ENCODE data around the gene TBX2. TPM values are rescaled to one million over a fixed set of nuclear protein-coding genes. Genes with fewer than 3 reads are reported as not detected.

The TBX2 gene
- total RNA-seq, 1 donor from 2014 or later = not detected

- no peak for DNase-seq (ENCODE audit: low read depth in 2 of 2)
Measured at GRCh38 chr17:61453566-61454380, 54.1 kb downstream of the TBX2 start.

- no peak for DNase-seq (ENCODE audit: low read depth in 2 of 2)
Measured at GRCh38 chr17:61454381-61455323, 55.0 kb downstream of the TBX2 start.

- no peak for DNase-seq (ENCODE audit: low read depth in 2 of 2)
Measured at GRCh38 chr17:61455324-61456060, 55.8 kb downstream of the TBX2 start.

GRCh38 chr17:61456061-61456681, 56.5 kb downstream of the TBX2 start:
- DNase-seq (ENCODE audit: low read depth in 2 of 2) = no peak

- DNase-seq (ENCODE audit: low read depth in 2 of 2) = no peak
Measured at GRCh38 chr17:61456688-61457225, 57.1 kb downstream of the TBX2 start.

GRCh38 chr17:61457226-61457983, 57.8 kb downstream of the TBX2 start:
- DNase-seq (ENCODE audit: low read depth in 2 of 2) = no peak

GRCh38 chr17:61458000-61458399, 58.4 kb downstream of the TBX2 start:
- DNase-seq (ENCODE audit: low read depth in 2 of 2) = no peak

GRCh38 chr17:61458421-61459141, 58.9 kb downstream of the TBX2 start:
- DNase-seq (ENCODE audit: low read depth in 2 of 2) = no peak

Other genes starting within 250 kb of the TBX2 start
- not detected in 2 replicates for gene TBX4, start 52.6 kb downstream of the TBX2 start, total RNA-seq
- gene NACA2, start 191.4 kb downstream of the TBX2 start, total RNA-seq = not detected in 2 replicates